ENCODE results near the gene SLIT3. TPM values are rescaled to one million over a fixed set of nuclear protein-coding genes. Genes with fewer than 3 reads are reported as not detected.

The SLIT3 gene
- total and polyA plus RNA-seq, 2 experiments from 2014 or later: 58.4 to 96.7 TPM

GRCh38 chr5:169121630-169122420 is 179.1 kb downstream of the SLIT3 start:
- Histone ChIP-seq H3K4me2 (no peak overlapping the region), H2AFZ (no peak overlapping the region), H3K79me2 (no peaks in the 10 kb centered on the region), H3K27ac (no peak overlapping the region), H3K27me3 (no peaks in the 10 kb centered on the region), H3K9me3 (ENCODE audit: low read depth) (no peaks in the 10 kb centered on the region), H3K36me3 (replicated peaks; ENCODE audit: insufficient read depth, low read depth) (no peaks in the 10 kb centered on the region), H3K9me2 (replicated peaks; ENCODE audit: insufficient read depth) (no peaks in the 10 kb centered on the region), H3K4me3 (no peak overlapping the region), H3K4me1 (ENCODE audit: insufficient read depth) (peaks cover 8% of the 10 kb centered on the region), H4K20me1 (ENCODE audit: insufficient read depth, poor library complexity, severe bottlenecking) (no peaks in the 10 kb centered on the region)
- WGBS (ENCODE audit: low lambda C conversion rate, missing lambda C conversion rate): 91% methylated on average over 5 of the region's 5 CpGs
- TF ChIP-seq CTCF (IDR thresholded peaks at IDR 0.05; ENCODE audit: poor library complexity): no peak
- TF ChIP-seq EZH2 (IDR thresholded peaks at IDR 0.05; ENCODE audit: borderline replicate concordance): no peak
- no peak for TF ChIP-seq EZH2phosphoT487 (IDR thresholded peaks at IDR 0.05; ENCODE audit: low read depth, severe bottlenecking, unreplicated experiment)
- DNase-seq (ENCODE audit: low spot score): no peak

GRCh38 chr5:169119288-169120048 is 181.5 kb downstream of the SLIT3 start:
- H3K4me2 ChIP-seq: no peak overlapping the region
- H2AFZ ChIP-seq: no peak overlapping the region
- H3K4me1 ChIP-seq (ENCODE audit: insufficient read depth): no peaks in the 10 kb centered on the region
- no peaks in the 10 kb centered on the region for H4K20me1 ChIP-seq (ENCODE audit: insufficient read depth, poor library complexity, severe bottlenecking)
- 83% methylated on average over 6 of the region's 6 CpGs for WGBS (ENCODE audit: low lambda C conversion rate, missing lambda C conversion rate)
- H3K9me2 ChIP-seq (replicated peaks; ENCODE audit: insufficient read depth): no peaks in the 10 kb centered on the region
- TF ChIP-seq EZH2 (IDR thresholded peaks at IDR 0.05; ENCODE audit: borderline replicate concordance) (no peak), EZH2phosphoT487 (IDR thresholded peaks at IDR 0.05; ENCODE audit: low read depth, severe bottlenecking, unreplicated experiment) (no peak), CTCF (IDR thresholded peaks at IDR 0.05; ENCODE audit: poor library complexity) (no peak)
- no peaks in the 10 kb centered on the region for H3K36me3 ChIP-seq (replicated peaks; ENCODE audit: insufficient read depth, low read depth)
- H3K9me3 ChIP-seq (ENCODE audit: low read depth): no peaks in the 10 kb centered on the region
- H3K27ac ChIP-seq: no peak overlapping the region
- no peak for DNase-seq (ENCODE audit: low spot score)
- H3K27me3 ChIP-seq: no peaks in the 10 kb centered on the region
- no peaks in the 10 kb centered on the region for H3K79me2 ChIP-seq
- H3K4me3 ChIP-seq: no peak overlapping the region

- Histone ChIP-seq H3K4me1 (ENCODE audit: insufficient read depth) (no peaks in the 10 kb centered on the region), H3K9me3 (ENCODE audit: low read depth) (no peaks in the 10 kb centered on the region), H3K79me2 (no peaks in the 10 kb centered on the region), H3K4me3 (no peak overlapping the region), H2AFZ (no peak overlapping the region), H3K27ac (no peak overlapping the region), H3K4me2 (no peak overlapping the region), H3K36me3 (replicated peaks; ENCODE audit: insufficient read depth, low read depth) (no peaks in the 10 kb centered on the region), H4K20me1 (ENCODE audit: insufficient read depth, poor library complexity, severe bottlenecking) (no peaks in the 10 kb centered on the region), H3K27me3 (no peaks in the 10 kb centered on the region), H3K9me2 (replicated peaks; ENCODE audit: insufficient read depth) (no peaks in the 10 kb centered on the region)
- 91% methylated on average over 6 of the region's 6 CpGs for WGBS (ENCODE audit: low lambda C conversion rate, missing lambda C conversion rate)
- DNase-seq (ENCODE audit: low spot score): no peak
- TF ChIP-seq EZH2phosphoT487 (IDR thresholded peaks at IDR 0.05; ENCODE audit: low read depth, severe bottlenecking, unreplicated experiment): no peak
- TF ChIP-seq CTCF (IDR thresholded peaks at IDR 0.05; ENCODE audit: poor library complexity): no peak
- no peak for TF ChIP-seq EZH2 (IDR thresholded peaks at IDR 0.05; ENCODE audit: borderline replicate concordance)
Measured at GRCh38 chr5:169116961-169117461, 183.9 kb downstream of the SLIT3 start.
